Upper lobe of right lung (tissue), 1 donor: ENCODE measurements around the gene GTF2F2. TPM values are rescaled to one million over a fixed set of nuclear protein-coding genes. Genes with fewer than 3 reads are reported as not detected.
A peak's percentile ranks its signal among the peaks of the same experiment; 100 is the strongest.

Experiments
- ATAC-seq: fragments of 200-7000 bp; cut with Tn5 transposase; one replicate; pipeline ENCODE4 v1.9.1; 2020; ENCODE audit warnings: mild to moderate bottlenecking, moderate library complexity
- DNase-seq: peaks from one replicate; pipeline ENCODE4 v3.0.0-alpha.2; 2020
- H3K27ac ChIP-seq: fragments of 200-600 bp; one replicate; pipeline ENCODE4 v1.8.0; 2022
- H3K27me3 ChIP-seq: fragments of 200-600 bp; one replicate; pipeline ENCODE4 v1.8.0; 2022; ENCODE audit warnings: mild to moderate bottlenecking
- H3K36me3 ChIP-seq: fragments of 200-600 bp; one replicate; pipeline ENCODE4 v1.8.0; 2022
- H3K4me1 ChIP-seq: fragments of 200-600 bp; one replicate; pipeline ENCODE4 v1.8.0; 2022
- H3K4me3 ChIP-seq: fragments of 200-600 bp; one replicate; pipeline ENCODE4 v1.8.0; 2022; ENCODE audit warnings: mild to moderate bottlenecking
- H3K9me3 ChIP-seq: fragments of 200-600 bp; one replicate; pipeline ENCODE4 v1.8.0; 2022
- intact Hi-C: fragments of 100-400 bp; cut with DNase I; formaldehyde crosslinking; loops from one replicate; pipeline ENCODE4 v1.11.0; 2022
- total RNA-seq: library from RNA; stranded (reverse); fragmentation: NEBNext Ultra II Directional; extraction: Animal tissue kit (Norgen Biotek cat#: 25700); gene quantifications from one replicate; pipeline ENCODE4 v1.2.1, GENCODE V29; 2021
- TF ChIP-seq, protein P1 (sequence below): fragments of 200-600 bp; IDR thresholded peaks from one replicate; pipeline ENCODE4 v1.8.0; 2022; ENCODE audit warnings: antibody characterized with exemption
- donor health status: DM: no; HTN: yes; CAD: no; lungs with severe emphysema.

The GTF2F2 gene
- total RNA-seq, 1 donor from 2014 or later: 14.6 TPM

- TF ChIP-seq, protein P1, sequence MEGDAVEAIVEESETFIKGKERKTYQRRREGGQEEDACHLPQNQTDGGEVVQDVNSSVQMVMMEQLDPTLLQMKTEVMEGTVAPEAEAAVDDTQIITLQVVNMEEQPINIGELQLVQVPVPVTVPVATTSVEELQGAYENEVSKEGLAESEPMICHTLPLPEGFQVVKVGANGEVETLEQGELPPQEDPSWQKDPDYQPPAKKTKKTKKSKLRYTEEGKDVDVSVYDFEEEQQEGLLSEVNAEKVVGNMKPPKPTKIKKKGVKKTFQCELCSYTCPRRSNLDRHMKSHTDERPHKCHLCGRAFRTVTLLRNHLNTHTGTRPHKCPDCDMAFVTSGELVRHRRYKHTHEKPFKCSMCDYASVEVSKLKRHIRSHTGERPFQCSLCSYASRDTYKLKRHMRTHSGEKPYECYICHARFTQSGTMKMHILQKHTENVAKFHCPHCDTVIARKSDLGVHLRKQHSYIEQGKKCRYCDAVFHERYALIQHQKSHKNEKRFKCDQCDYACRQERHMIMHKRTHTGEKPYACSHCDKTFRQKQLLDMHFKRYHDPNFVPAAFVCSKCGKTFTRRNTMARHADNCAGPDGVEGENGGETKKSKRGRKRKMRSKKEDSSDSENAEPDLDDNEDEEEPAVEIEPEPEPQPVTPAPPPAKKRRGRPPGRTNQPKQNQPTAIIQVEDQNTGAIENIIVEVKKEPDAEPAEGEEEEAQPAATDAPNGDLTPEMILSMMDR: peak; percentile 63
- no peaks in the 10 kb centered on the region for H3K4me1 ChIP-seq
- intact Hi-C loops: no loop called here
- ATAC-seq: peak; percentile 98
- DNase-seq: peak; percentile 78
- H3K27me3 ChIP-seq: no peaks in the 10 kb centered on the region
- no peaks in the 10 kb centered on the region for H3K36me3 ChIP-seq
- H3K27ac ChIP-seq: no peak overlapping the region
- H3K4me3 ChIP-seq: no peak overlapping the region
- H3K9me3 ChIP-seq: no peaks in the 10 kb centered on the region
These were observed 160.7 kb downstream of the GTF2F2 start for GRCh38 chr13:45280751-45281634.

GRCh38 chr13:45282994-45283393 lies 162.7 kb downstream of the GTF2F2 start:
- Histone ChIP-seq H3K4me1 (no peaks in the 10 kb centered on the region), H3K27me3 (no peaks in the 10 kb centered on the region), H3K36me3 (peaks cover 6% of the 10 kb centered on the region), H3K27ac (no peak overlapping the region), H3K4me3 (no peak overlapping the region), H3K9me3 (no peaks in the 10 kb centered on the region)
- TF ChIP-seq, protein P1: no peak
- no peak for ATAC-seq
- intact Hi-C loops: no loop called here
- DNase-seq: no peak

GRCh38 chr13:45289936-45290563 lies 169.7 kb downstream of the GTF2F2 start:
- ATAC-seq (no peak), DNase-seq (no peak)
- Histone ChIP-seq H3K4me1 (no peaks in the 10 kb centered on the region), H3K36me3 (peaks cover 6% of the 10 kb centered on the region), H3K9me3 (no peaks in the 10 kb centered on the region), H3K27ac (no peak overlapping the region), H3K4me3 (no peak overlapping the region), H3K27me3 (no peaks in the 10 kb centered on the region)
- intact Hi-C loops: no loop called here
- TF ChIP-seq, protein P1: no peak

GRCh38 chr13:45292176-45292575 lies 171.9 kb downstream of the GTF2F2 start:
- ATAC-seq: no peak
- TF ChIP-seq, protein P1: no peak
- no peak overlapping the region for H3K4me3 ChIP-seq
- H3K9me3 ChIP-seq: no peaks in the 10 kb centered on the region
- no peak overlapping the region for H3K27ac ChIP-seq
- no peak for DNase-seq
- intact Hi-C loops: no loop called here
- peaks cover 5% of the 10 kb centered on the region for H3K36me3 ChIP-seq
- no peaks in the 10 kb centered on the region for H3K4me1 ChIP-seq
- no peaks in the 10 kb centered on the region for H3K27me3 ChIP-seq

DNA sequence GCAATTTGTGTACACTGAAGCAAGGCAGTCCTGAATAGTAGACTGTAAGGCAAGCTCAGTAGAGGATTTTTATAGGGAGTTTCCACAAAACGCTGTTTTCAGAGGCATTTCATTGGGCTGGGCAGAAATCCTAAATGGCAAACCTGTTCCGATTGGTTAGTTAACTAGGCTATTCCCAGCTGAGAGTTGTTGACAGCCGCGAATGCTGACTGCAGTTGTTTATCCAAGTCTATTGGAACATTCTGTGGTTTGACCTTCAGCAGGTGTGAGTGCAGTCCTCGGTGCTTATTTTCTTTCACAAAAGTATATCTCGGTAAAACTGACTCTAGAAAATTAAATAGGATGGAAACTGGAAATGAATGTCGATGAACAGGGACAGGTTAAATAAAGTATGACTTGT lies 175.2 kb downstream of the GTF2F2 start:
- no peaks in the 10 kb centered on the region for H3K4me1 ChIP-seq
- no peak for DNase-seq

More for the DNA sequence above, 175.2 kb downstream of the GTF2F2 start:
- Histone ChIP-seq H3K27me3 (no peaks in the 10 kb centered on the region), H3K4me3 (no peak overlapping the region), H3K9me3 (no peaks in the 10 kb centered on the region), H3K27ac (no peak overlapping the region), H3K36me3 (no peaks in the 10 kb centered on the region)
- intact Hi-C loops: no loop called here
- TF ChIP-seq, protein P1: no peak
- no peak for ATAC-seq
